K562 (cell line): ENCODE data around the gene IRF2. TPM values are rescaled to one million over a fixed set of nuclear protein-coding genes. Genes with fewer than 3 reads are reported as not detected.

Experiments
- ATF7 ChIP-seq: fragments of 450-650 bp; IDR thresholded peaks from 2 replicates; pipeline ENCODE4 v1.7.1; 2014; ENCODE audit warnings: mild to moderate bottlenecking, moderate library complexity
- CC2D1A ChIP-seq: fragments of 450-650 bp; IDR thresholded peaks from 2 replicates; pipeline ENCODE4 v1.6.1; 2017; ENCODE audit warnings: mild to moderate bottlenecking
- CEBPG ChIP-seq, 3 experiments: fragments of 200-800 bp in 1 of 3; sonication (Bioruptor generic) in 1 of 3; sonication (generic) in 1 of 3; formaldehyde crosslinking in 1 of 3; IDR thresholded peaks in 2 of 3; conservative IDR thresholded peaks in 1 of 3; 2 replicates each; pipeline versions ENCODE4 v1.6.1 to v1.8.0; 2016 to 2022; ENCODE audit warnings: missing compliant biosample characterization in 2 of 3, missing genetic modification characterization in 2 of 3, mild to moderate bottlenecking in 1 of 3, missing genetic modification reagents in 1 of 3
- HDGF ChIP-seq: fragments of 450-650 bp; IDR thresholded peaks from 2 replicates; pipeline ENCODE4 v1.6.1; 2016
- RBM17 ChIP-seq: fragments of 200-400 bp; formaldehyde crosslinking; IDR thresholded peaks from 2 replicates; pipeline ENCODE4 v1.6.1; 2017; ENCODE audit warnings: low read depth, mild to moderate bottlenecking, low read length, borderline replicate concordance
- REST ChIP-seq, 2 experiments: fragments of 450-650 bp; formaldehyde crosslinking in 1 of 2; IDR thresholded peaks; 2 replicates each; pipeline versions ENCODE4 v1.4.0 to v1.6.1; 2014 to 2020; ENCODE audit warnings: mild to moderate bottlenecking in 2 of 2, borderline replicate concordance in 1 of 2, low read depth in 1 of 2
- SMC3 ChIP-seq: conservative IDR thresholded peaks from 2 replicates; pipeline ENCODE4 v1.6.1; 2011; ENCODE audit warnings: low read depth, low read length, improper control_type of control experiment; ENCODE audit not compliant: insufficient read depth
- XRCC4 ChIP-seq: IDR thresholded peaks from one replicate; pipeline ENCODE4 v1.6.1; 2011; ENCODE audit not compliant: insufficient read depth, insufficient read length; ENCODE audit errors: extremely low read depth
- ZC3H4 ChIP-seq: sonication (generic); formaldehyde crosslinking; IDR thresholded peaks from 2 replicates; pipeline ENCODE4 v1.9.0; 2021; ENCODE audit warnings: missing genetic modification reagents, borderline replicate concordance
- ZNF436 ChIP-seq: fragments of 250-450, 450-650 bp; sonication (Bioruptor Pico); formaldehyde crosslinking; IDR thresholded peaks from 2 replicates; pipeline ENCODE4 v1.7.0; 2020; ENCODE audit warnings: mild to moderate bottlenecking
- ZNF551 ChIP-seq: fragments of 250-450 bp; sonication (Bioruptor Pico); IDR thresholded peaks from 2 replicates; pipeline ENCODE4 v1.5.0; 2021; ENCODE audit warnings: mild to moderate bottlenecking, moderate library complexity
- ZNF76 ChIP-seq: fragments of 250-450 bp; sonication (Bioruptor Pico); IDR thresholded peaks from 2 replicates; pipeline ENCODE4 v1.4.0; 2020; ENCODE audit warnings: mild to moderate bottlenecking, moderate library complexity, borderline replicate concordance
- polyA plus RNA-seq, 8 experiments: library from polyadenylated mRNA; depleted of rRNA in 4 of 8; stranded (reverse) in 5 of 8; unstranded in 3 of 8; fragments of >200 nt; fragmentation: Nextera tagmentation in 2 of 8; fragmentation: Illumina TruSeq in 1 of 8; extraction: Ambion mirVana in 2 of 8; extraction: Trizol in 1 of 8; gene quantifications; 2 replicates each; pipeline versions ENCODE4 v1.2.1 to v1.2.3, GENCODE V29; 2011 to 2014; ENCODE audit warnings: inconsistent platforms in 1 of 8, missing spikeins in 1 of 8
- total RNA-seq, 7 experiments: library from RNA; depleted of rRNA in 6 of 7; stranded (reverse); fragments of >200 nt in 6 of 7; fragmentation: Illumina TruSeq in 2 of 7; extraction: Trizol in 2 of 7; gene quantifications; 2 replicates each; pipeline versions ENCODE4 v1.2.1 to v1.2.3, GENCODE V29; 2011 to 2021; ENCODE audit warnings: low replicate concordance in 1 of 7

IRF2 gene
- total and polyA plus RNA-seq, 9 of the 15 experiments (the other 6 are each of a cell fraction or from before 2014, with no cell fraction given), result 7.1 to 17.1 (median 11.3) TPM

- no peak for TF ChIP-seq REST (IDR thresholded peaks at IDR 0.05; ENCODE audit: borderline replicate concordance)
- no peak for TF ChIP-seq REST (CRISPR knock-in tag; IDR thresholded peaks at IDR 0.05; ENCODE audit: low read depth)
- no peak for TF ChIP-seq ZNF551 (CRISPR knock-in tag)
- no peak for TF ChIP-seq ATF7
- TF ChIP-seq ZNF436, result no peak
- no peak for TF ChIP-seq CC2D1A
- TF ChIP-seq RBM17, result no peak
- no peak for TF ChIP-seq ZNF76 (CRISPR knock-in tag)
- no peak for TF ChIP-seq HDGF
- no peak for TF ChIP-seq XRCC4
- TF ChIP-seq CEBPG (CRISPR knock-in tag; IDR thresholded peaks at IDR 0.05), result no peak
- no peak; a peak in 1 of 4 replicates for TF ChIP-seq CEBPG (tag; conservative IDR thresholded peaks at IDR 0.05 in 1 of 2, IDR thresholded peaks at IDR 0.05 in 1 of 2)
- TF ChIP-seq SMC3, result no peak
- TF ChIP-seq ZC3H4 (CRISPR knock-in tag), result no peak
- TF ChIP-seq, all 486 proteins: peak for 0
Observed at GRCh38 chr4:184450743-184451535, 23.4 kb downstream of the IRF2 start (continued).
